ENCODE data around the gene SYK. TPM values are rescaled to one million over a fixed set of nuclear protein-coding genes. Genes with fewer than 3 reads are reported as not detected.
"Not testable (repeated sequence)": the region's sequence is repeated elsewhere in the genome, so short reads cannot be mapped to it uniquely, and the experiment has no call there.

Gene SYK
- 1 to 10 TPM; 5.4 to 7.4 (median 6.1) TPM for polyA plus RNA-seq

GRCh38 chr9:90801241-90801972 lies at the start of gene SYK:
TSS of gene SYK (plus strand) at chr9:90801819. CDS start at chr9:90843899, 42,080 bp downstream.
- peak within 1 kb of the TSS; percentile 51 for H3K27ac ChIP-seq (ENCODE audit: low read depth, low read length)
- WGBS, 3 donors: 2 to 4% (median 3%) methylated on average over 61 to 64 of the region's 64 CpGs

- not testable (repeated sequence) for H3K27ac ChIP-seq (ENCODE audit: low read depth, low read length)
- WGBS, 3 donors: 25 to 67% (median 66%) methylated on average over 11 to 13 of the region's 13 CpGs
Measured at GRCh38 chr9:90755514-90756371, 45.9 kb upstream of the SYK start.

- H3K27ac ChIP-seq (ENCODE audit: low read depth, low read length): not testable (repeated sequence)
- WGBS, 3 donors: 82 to 85% (median 83%) methylated on average over 14 of the region's 14 CpGs
Measured at GRCh38 chr9:90760577-90760976, 41.0 kb upstream of the SYK start.

GRCh38 chr9:90766731-90767130 lies 34.9 kb upstream of the SYK start:
- H3K27ac ChIP-seq (ENCODE audit: low read depth, low read length): no peak overlapping the region

- 90 to 95% (median 95%) methylated on average over 1 of the region's 1 CpG for WGBS, 3 donors
- H3K27ac ChIP-seq (ENCODE audit: low read depth, low read length): no peak overlapping the region
Measured at GRCh38 chr9:90767523-90768100, 34.0 kb upstream of the SYK start.

- H3K27ac ChIP-seq (ENCODE audit: low read depth, low read length): no peak overlapping the region
- 95 to 96% (median 96%) methylated on average over 2 of the region's 2 CpGs for WGBS, 3 donors
Measured at GRCh38 chr9:90770182-90770738, 31.4 kb upstream of the SYK start.

GRCh38 chr9:90770927-90771326 lies 30.7 kb upstream of the SYK start:
- WGBS, 3 donors: 61 to 64% (median 64%) methylated on average over 3 of the region's 3 CpGs
- H3K27ac ChIP-seq (ENCODE audit: low read depth, low read length): no peak overlapping the region

GRCh38 chr9:90772386-90772785 lies 29.2 kb upstream of the SYK start:
- 71 to 90% (median 85%) methylated on average over 1 of the region's 1 CpG for WGBS, 3 donors
- H3K27ac ChIP-seq (ENCODE audit: low read depth, low read length): no peak overlapping the region

GRCh38 chr9:90773617-90774016 lies 28.0 kb upstream of the SYK start:
- 70 to 92% (median 90%) methylated on average over 1 of the region's 1 CpG for WGBS, 3 donors
- no peak overlapping the region for H3K27ac ChIP-seq (ENCODE audit: low read depth, low read length)

GRCh38 chr9:90774071-90774470 lies 27.5 kb upstream of the SYK start:
- no peak overlapping the region for H3K27ac ChIP-seq (ENCODE audit: low read depth, low read length)
- 79 to 87% (median 83%) methylated on average over 3 of the region's 3 CpGs for WGBS, 3 donors

GRCh38 chr9:90774682-90775081 lies 26.9 kb upstream of the SYK start:
- 44 to 74% (median 44%) methylated on average over 3 of the region's 3 CpGs for WGBS, 3 donors
- no peak overlapping the region for H3K27ac ChIP-seq (ENCODE audit: low read depth, low read length)

- WGBS, 3 donors: 52 to 58% (median 56%) methylated on average over 3 of the region's 3 CpGs
- no peak overlapping the region for H3K27ac ChIP-seq (ENCODE audit: low read depth, low read length)
Measured at GRCh38 chr9:90775657-90776056, 26.0 kb upstream of the SYK start.

GRCh38 chr9:90778746-90779145 lies 22.9 kb upstream of the SYK start:
- WGBS, 3 donors: 93 to 97% (median 95%) methylated on average over 2 of the region's 2 CpGs
- no peak overlapping the region for H3K27ac ChIP-seq (ENCODE audit: low read depth, low read length)

- WGBS, 3 donors: 22 to 55% (median 46%) methylated on average over 3 of the region's 3 CpGs
- no peak overlapping the region for H3K27ac ChIP-seq (ENCODE audit: low read depth, low read length)
Measured at GRCh38 chr9:90783552-90783951, 18.1 kb upstream of the SYK start.

GRCh38 chr9:90783964-90784363 lies 17.7 kb upstream of the SYK start:
- H3K27ac ChIP-seq (ENCODE audit: low read depth, low read length): no peak overlapping the region
- 28 to 68% (median 66%) methylated on average over 8 of the region's 8 CpGs for WGBS, 3 donors

GRCh38 chr9:90787771-90788460 lies 13.7 kb upstream of the SYK start:
- 46 to 57% (median 53%) methylated on average over 4 of the region's 4 CpGs for WGBS, 3 donors
- no peak overlapping the region for H3K27ac ChIP-seq (ENCODE audit: low read depth, low read length)

- WGBS, 3 donors: 67 to 80% (median 73%) methylated on average over 1 of the region's 1 CpG
- H3K27ac ChIP-seq (ENCODE audit: low read depth, low read length): not testable (repeated sequence)
Measured at GRCh38 chr9:90788527-90788926, 13.1 kb upstream of the SYK start.

GRCh38 chr9:90789408-90789807 lies 12.2 kb upstream of the SYK start:
- H3K27ac ChIP-seq (ENCODE audit: low read depth, low read length): no peak overlapping the region
- WGBS, 3 donors: 80 to 86% (median 82%) methylated on average over 4 of the region's 4 CpGs

All from adipose tissue (tissue), 3 donors.